WTC11 (cell line): ENCODE data around the gene MTCL1.

Experiments used
- ELF4 ChIP-seq: sonication (generic); formaldehyde crosslinking; IDR thresholded peaks from 2 replicates; pipeline ENCODE4 v1.8.1; 2022; ENCODE audit warnings: low read depth, mild to moderate bottlenecking, moderate library complexity, missing genetic modification reagents
- SMAD4 ChIP-seq: sonication (generic); formaldehyde crosslinking; IDR thresholded peaks from 2 replicates; pipeline ENCODE4 v1.8.0; 2022; ENCODE audit warnings: mild to moderate bottlenecking, missing genetic modification reagents
- SP1 ChIP-seq: sonication (generic); formaldehyde crosslinking; conservative IDR thresholded peaks from 2 replicates; pipeline ENCODE4 v1.8.1; 2022; ENCODE audit warnings: missing genetic modification reagents
- TP53 ChIP-seq: sonication (generic); formaldehyde crosslinking; IDR thresholded peaks from 2 replicates; pipeline ENCODE4 v1.8.1; 2023; ENCODE audit warnings: mild to moderate bottlenecking, missing genetic modification reagents
- ZNF121 ChIP-seq: sonication (generic); formaldehyde crosslinking; IDR thresholded peaks from 2 replicates; pipeline ENCODE4 v1.8.0; 2023; ENCODE audit warnings: missing genetic modification reagents
- TF ChIP-seq, protein P1 (sequence below): fragments of 200-600 bp; IDR thresholded peaks from 2 replicates; pipeline ENCODE4 v1.8.0; 2022; ENCODE audit warnings: antibody characterized with exemption
- TF ChIP-seq, protein P2 (sequence below): sonication (generic); formaldehyde crosslinking; IDR thresholded peaks from 2 replicates; pipeline ENCODE4 v1.8.1; 2023; ENCODE audit warnings: mild to moderate bottlenecking, missing genetic modification reagents
- TF ChIP-seq, protein P3 (sequence below): sonication (generic); formaldehyde crosslinking; IDR thresholded peaks from 2 replicates; pipeline ENCODE4 v1.8.0; 2022; ENCODE audit warnings: mild to moderate bottlenecking, missing genetic modification reagents
- TF ChIP-seq, protein P4 (sequence below): sonication (generic); formaldehyde crosslinking; IDR thresholded peaks from 2 replicates; pipeline ENCODE4 v1.8.1; 2023; ENCODE audit warnings: mild to moderate bottlenecking, missing genetic modification reagents, moderate library complexity

DNA sequence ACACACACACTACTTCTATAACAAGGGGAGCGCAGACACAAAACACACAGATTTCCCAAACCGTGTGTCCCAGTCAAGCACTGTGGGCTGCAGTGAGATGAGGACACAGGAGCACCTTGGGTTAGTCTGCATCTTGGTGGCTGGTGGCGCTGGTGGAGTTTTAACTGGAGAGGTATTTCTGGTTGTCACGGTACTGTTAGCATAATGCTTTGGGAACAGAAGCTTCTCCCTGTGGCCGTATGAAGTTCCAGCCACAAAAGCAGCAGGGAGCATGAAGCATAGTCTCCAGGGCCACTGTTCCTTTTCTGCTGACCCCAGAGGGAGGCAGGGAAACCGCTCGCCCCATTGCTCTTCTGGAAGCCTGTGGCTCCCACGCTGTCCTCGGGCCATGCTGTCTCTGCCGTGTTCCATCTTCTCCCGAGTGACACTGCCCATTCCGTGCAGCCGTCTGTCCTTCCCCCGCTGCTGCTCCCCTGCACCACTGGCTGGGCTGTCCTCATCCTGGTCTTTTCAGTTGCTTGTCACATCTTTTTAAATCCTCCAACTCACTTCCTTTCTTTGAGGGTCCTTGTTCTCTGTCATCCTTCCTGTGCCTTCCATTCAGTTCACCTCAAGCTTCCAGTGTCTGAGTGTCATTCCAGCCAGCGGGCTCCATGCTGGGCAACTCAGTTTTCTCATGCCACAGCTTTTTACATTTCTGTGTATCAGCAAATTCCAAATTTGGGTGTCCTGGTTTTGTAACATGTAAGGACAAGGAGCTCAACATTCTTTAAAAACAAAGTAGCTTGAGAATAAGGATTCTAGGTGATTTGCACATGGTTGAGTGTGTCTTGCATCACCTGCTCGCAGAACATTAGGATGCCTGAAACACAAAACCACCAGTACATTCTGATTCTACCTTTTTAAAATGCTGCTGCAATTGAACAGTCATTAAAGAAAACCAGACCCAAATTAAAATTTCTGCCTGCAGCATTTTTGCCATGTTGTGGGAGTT is 125.0 kb downstream of the MTCL1 start:
- no peak for TF ChIP-seq ELF4 (CRISPR knock-in tag)
- TF ChIP-seq, protein P1, sequence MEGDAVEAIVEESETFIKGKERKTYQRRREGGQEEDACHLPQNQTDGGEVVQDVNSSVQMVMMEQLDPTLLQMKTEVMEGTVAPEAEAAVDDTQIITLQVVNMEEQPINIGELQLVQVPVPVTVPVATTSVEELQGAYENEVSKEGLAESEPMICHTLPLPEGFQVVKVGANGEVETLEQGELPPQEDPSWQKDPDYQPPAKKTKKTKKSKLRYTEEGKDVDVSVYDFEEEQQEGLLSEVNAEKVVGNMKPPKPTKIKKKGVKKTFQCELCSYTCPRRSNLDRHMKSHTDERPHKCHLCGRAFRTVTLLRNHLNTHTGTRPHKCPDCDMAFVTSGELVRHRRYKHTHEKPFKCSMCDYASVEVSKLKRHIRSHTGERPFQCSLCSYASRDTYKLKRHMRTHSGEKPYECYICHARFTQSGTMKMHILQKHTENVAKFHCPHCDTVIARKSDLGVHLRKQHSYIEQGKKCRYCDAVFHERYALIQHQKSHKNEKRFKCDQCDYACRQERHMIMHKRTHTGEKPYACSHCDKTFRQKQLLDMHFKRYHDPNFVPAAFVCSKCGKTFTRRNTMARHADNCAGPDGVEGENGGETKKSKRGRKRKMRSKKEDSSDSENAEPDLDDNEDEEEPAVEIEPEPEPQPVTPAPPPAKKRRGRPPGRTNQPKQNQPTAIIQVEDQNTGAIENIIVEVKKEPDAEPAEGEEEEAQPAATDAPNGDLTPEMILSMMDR = no peak
- no peak for TF ChIP-seq ZNF121 (CRISPR knock-in tag)
- no peak for TF ChIP-seq SMAD4 (CRISPR knock-in tag)
- TF ChIP-seq TP53 (CRISPR knock-in tag) = no peak
- TF ChIP-seq, protein P2, sequence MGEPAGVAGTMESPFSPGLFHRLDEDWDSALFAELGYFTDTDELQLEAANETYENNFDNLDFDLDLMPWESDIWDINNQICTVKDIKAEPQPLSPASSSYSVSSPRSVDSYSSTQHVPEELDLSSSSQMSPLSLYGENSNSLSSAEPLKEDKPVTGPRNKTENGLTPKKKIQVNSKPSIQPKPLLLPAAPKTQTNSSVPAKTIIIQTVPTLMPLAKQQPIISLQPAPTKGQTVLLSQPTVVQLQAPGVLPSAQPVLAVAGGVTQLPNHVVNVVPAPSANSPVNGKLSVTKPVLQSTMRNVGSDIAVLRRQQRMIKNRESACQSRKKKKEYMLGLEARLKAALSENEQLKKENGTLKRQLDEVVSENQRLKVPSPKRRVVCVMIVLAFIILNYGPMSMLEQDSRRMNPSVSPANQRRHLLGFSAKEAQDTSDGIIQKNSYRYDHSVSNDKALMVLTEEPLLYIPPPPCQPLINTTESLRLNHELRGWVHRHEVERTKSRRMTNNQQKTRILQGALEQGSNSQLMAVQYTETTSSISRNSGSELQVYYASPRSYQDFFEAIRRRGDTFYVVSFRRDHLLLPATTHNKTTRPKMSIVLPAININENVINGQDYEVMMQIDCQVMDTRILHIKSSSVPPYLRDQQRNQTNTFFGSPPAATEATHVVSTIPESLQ (CRISPR knock-in tag) = no peak
- TF ChIP-seq, protein P3, sequence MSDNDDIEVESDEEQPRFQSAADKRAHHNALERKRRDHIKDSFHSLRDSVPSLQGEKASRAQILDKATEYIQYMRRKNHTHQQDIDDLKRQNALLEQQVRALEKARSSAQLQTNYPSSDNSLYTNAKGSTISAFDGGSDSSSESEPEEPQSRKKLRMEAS (CRISPR knock-in tag) = no peak
- TF ChIP-seq, protein P4, sequence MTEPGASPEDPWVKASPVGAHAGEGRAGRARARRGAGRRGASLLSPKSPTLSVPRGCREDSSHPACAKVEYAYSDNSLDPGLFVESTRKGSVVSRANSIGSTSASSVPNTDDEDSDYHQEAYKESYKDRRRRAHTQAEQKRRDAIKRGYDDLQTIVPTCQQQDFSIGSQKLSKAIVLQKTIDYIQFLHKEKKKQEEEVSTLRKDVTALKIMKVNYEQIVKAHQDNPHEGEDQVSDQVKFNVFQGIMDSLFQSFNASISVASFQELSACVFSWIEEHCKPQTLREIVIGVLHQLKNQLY (CRISPR knock-in tag) = no peak
- no peak for TF ChIP-seq SP1 (CRISPR knock-in tag)
